ENCODE results near the gene TCF15.

Gene TCF15

GRCh38 chr20:615514-615913 is 5.4 kb upstream of the TCF15 start:
- DNase-seq (ENCODE audit: extremely low read depth in 1 of 2, low read depth in 1 of 2) = no peak

DNA sequence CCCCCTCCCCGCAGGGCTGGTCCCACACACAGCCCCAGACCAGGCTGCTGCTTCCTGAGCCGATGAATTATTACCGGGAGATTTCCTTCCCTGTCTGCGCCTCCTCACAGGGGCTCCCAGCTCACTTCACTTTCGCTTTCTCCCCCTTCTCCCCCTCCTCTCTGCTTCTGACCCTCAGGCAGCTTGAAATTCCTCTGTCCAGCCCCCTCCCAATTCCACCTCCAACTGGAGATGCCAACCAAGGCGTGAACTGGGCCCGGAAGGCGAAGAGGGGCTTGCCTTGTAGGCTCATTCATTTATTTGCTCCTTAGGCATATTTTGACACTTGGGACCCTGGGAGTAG is 1.7 kb upstream of the TCF15 start:
- no peak for DNase-seq (ENCODE audit: extremely low read depth in 1 of 2, low read depth in 1 of 2)

GRCh38 chr20:611047-611842 is 1.1 kb upstream of the TCF15 start:
- DNase-seq (ENCODE audit: extremely low read depth in 1 of 2, low read depth in 1 of 2) = no peak

GRCh38 chr20:609371-609964 is 641 bp downstream of the TCF15 start:
- no peak for DNase-seq (ENCODE audit: extremely low read depth in 1 of 2, low read depth in 1 of 2)

DNA sequence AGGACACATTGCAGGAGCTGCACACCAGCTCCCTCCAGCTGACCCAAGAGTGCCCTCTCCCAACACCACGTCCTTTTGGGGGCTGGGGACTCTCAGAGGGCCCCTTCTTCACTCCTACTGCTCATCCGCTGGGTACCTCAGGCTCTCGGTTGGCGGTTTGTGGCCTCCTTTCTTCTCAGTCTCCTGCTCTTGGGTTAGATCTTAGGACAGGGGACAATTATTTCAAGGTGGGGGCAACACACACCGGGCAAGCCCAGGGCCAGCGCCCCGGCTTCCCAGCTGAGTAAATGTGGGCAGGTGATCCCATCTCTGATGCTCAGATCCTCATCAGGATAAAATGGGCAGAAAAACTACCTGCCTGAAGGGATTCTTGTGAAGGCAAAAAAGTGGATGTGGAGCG is 1.1 kb downstream of the TCF15 start:
- no peak for DNase-seq (ENCODE audit: extremely low read depth in 1 of 2, low read depth in 1 of 2)

DNA sequence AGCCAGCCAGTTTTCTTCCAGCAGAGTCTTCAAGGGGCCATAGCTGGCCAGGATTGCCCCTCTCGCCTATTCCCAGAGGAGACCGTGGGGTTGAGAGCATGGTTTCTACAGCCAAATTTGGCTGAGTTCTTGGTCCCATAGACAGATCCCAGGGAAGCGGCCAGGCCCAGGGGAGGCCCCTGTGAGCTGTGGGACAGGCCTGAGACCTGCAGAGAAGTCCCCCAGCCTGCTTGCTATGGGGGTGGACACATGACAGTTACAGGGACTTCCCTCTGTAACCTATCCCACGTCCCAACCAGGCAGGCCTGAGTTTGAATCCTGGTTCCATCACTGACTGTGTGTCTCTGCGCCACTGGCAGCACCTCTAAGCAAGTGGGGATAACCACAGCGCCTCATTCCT is 2.6 kb downstream of the TCF15 start:
- no peak for DNase-seq (ENCODE audit: extremely low read depth in 1 of 2, low read depth in 1 of 2)

- no peak for DNase-seq (ENCODE audit: extremely low read depth in 1 of 2, low read depth in 1 of 2)
These were observed 4.9 kb downstream of the TCF15 start for GRCh38 chr20:605237-605636.

GRCh38 chr20:603116-603640 is 6.9 kb downstream of the TCF15 start:
- DNase-seq (ENCODE audit: extremely low read depth in 1 of 2, low read depth in 1 of 2) = no peak

DNA sequence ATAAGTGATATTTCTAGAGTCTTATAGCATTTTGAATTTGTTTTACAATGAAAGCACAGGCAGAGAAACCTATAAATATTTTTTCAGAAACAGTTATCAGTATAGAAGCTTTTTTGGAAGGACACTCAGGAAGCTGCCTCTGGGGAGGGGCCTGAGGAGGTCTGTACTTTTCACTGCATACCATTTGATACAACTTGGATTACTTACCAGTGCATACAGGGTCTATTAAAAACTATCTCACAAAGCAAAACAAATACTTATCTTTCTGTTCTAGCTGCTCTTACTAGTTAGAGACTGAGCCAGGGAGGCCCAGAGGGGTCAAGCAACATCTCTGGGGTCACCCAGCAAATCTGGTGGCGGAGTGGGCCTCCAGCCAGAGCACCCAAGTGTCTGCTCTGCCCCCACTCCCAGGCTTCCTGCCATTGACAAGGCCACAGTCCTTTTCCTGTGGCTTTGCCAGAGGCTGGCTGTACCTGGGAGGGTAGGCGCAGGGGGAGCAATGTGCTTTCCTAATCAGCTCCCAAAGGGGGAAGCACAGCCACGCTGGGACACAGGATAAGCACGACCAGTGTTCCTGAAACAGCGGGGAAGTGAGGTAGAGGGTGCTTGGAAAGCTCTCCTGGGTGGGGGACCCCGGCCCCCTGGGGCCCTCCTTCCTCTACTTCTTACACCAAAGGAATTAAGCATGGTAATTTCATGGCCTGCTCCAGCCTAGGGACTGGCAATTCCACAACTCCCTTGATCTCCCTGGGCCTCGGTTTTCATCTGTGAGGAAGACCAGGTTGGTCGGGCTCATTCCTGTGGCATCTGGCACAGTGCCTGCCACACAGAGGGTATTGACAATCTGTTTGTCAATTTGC is 7.8 kb downstream of the TCF15 start:
- DNase-seq (ENCODE audit: extremely low read depth in 1 of 2, low read depth in 1 of 2) = no peak

- DNase-seq (ENCODE audit: extremely low read depth in 1 of 2, low read depth in 1 of 2) = no peak
These were observed 9.4 kb downstream of the TCF15 start for GRCh38 chr20:600736-601135.

DNA sequence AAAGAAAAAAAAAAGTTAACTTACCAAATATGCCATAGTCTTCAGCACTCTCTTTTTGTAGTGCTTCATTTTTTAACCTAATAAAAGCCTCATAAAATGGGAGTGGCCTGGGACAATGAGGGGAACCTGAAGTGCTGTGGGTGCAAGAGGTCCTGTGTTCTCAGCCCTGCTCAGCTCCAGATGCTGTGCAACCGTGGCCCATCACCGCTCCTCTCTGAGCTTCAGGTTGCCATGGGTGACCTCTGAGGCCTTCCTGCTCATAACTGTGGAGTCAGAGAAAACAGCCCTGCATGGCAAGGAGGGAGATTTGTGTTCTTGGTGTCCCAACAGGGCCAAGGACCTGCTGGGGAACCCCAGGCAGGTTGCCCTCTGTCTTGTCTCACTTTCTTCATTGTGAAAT is 10.0 kb downstream of the TCF15 start:
- no peak for DNase-seq (ENCODE audit: extremely low read depth in 1 of 2, low read depth in 1 of 2)

DNA sequence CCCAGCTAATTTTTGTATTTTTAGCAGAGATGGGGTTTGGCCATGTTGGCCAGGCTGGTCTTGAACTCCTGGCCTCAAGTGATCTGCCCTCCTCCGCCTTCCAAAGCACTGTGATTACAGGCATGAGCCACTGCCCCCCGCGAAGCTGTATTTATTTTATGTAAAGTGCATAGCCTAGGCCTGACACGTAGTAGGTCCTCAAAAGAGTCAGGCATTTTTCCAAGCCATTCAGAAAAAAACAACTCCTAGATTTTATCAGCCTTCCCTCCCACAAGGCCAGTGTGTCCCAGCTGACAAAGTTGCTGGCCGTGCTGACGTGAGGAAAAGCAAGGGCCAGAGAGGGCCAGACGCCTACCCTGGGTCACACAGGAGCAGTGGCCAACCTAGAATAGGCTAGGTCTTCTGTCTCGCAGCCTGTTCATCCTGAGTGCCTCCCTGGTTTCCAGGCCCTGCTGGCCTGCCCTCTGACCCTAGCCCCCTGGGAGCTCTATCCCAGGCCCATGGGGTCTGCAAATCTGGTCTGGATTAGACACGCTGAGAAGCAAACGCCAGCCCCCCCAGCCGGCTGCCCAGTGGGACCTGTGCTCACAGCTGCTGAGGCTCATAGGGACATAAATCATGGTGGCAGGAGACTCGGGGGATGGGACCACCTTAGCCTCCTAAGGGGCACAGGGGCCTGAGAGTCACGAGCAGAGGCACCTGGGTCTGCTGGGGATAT is 11.8 kb downstream of the TCF15 start:
- no peak for DNase-seq (ENCODE audit: extremely low read depth in 1 of 2, low read depth in 1 of 2)

DNA sequence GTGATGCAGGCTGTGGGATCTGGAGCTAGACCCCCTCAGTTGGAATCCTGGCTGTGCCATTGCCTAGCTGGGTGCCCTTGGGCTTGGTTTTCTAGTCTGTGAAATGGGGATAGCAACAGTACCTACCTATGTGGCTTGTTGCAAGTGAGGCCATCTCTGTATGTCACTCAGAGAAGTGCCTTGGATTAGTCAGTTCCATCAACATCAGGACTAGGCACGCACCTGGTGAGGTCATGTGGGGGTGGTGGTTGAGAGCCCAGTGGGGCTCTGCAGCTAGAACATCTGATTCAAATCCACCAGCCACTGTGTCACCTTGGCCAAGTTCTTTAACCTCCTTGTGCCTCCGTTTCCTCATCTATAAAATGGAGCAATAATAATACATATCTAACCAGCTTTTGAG is 12.5 kb downstream of the TCF15 start:
- no peak for DNase-seq (ENCODE audit: extremely low read depth in 1 of 2, low read depth in 1 of 2)

- no peak for DNase-seq (ENCODE audit: extremely low read depth in 1 of 2, low read depth in 1 of 2)
These were observed 14.5 kb downstream of the TCF15 start for GRCh38 chr20:595330-596308.

DNA sequence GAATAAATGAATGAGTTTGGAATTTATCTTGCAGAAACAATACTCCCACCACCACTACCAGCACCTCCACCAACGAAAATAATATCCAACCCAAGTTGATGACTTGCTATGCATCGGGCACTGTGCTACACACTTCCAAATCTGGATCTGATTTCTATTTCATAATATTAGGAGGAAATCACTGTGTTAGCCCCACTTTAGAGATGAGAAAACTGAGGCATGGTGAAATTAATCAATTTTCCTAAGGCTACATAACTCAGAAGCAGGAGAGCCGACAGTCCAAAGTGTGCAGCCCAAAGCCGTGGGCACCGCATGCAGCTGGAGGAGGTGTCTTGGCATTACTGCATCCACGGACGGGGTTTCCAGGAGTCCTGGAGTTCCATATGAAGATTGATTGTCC is 17.6 kb downstream of the TCF15 start:
- no peak for DNase-seq (ENCODE audit: extremely low read depth in 1 of 2, low read depth in 1 of 2)

GRCh38 chr20:591941-592340 is 18.2 kb downstream of the TCF15 start:
- no peak for DNase-seq (ENCODE audit: extremely low read depth in 1 of 2, low read depth in 1 of 2)

- DNase-seq (ENCODE audit: extremely low read depth in 1 of 2, low read depth in 1 of 2) = no peak
These were observed 21.0 kb downstream of the TCF15 start for GRCh38 chr20:588932-589672.

DNA sequence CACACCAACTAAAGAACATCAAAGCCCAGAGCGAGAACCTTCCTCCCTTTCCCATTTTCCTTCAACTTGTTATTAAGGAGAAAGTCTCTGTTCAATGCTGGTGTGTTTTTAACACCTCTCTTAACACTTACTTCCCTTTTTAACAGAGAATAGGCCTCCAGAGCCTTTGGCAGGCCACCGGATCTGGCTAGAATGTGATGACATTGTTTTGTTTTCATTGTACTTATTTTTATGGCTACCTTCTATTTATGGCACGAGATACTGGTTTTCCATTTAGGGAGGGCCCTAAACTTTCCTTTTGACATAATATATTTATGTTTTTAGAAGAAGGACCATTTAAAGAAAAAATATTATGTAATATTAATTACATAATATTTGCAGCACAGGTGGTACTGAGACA is 21.6 kb downstream of the TCF15 start:
- DNase-seq (ENCODE audit: extremely low read depth in 1 of 2, low read depth in 1 of 2) = no peak

GRCh38 chr20:584971-585301 is 25.2 kb downstream of the TCF15 start:
- no peak for DNase-seq (ENCODE audit: extremely low read depth in 1 of 2, low read depth in 1 of 2)
